HUES48 (cell line): ENCODE results near the gene CT47C1.

ENCODE experiments used
- H3K27ac ChIP-seq: one replicate; pipeline ENCODE4 v1.7.0; 2013; ENCODE audit warnings: low read depth, low read length, inconsistent platforms
- H3K27me3 ChIP-seq: 2 replicates; pipeline ENCODE4 v1.6.1; 2013; ENCODE audit warnings: mild to moderate bottlenecking, low read length; ENCODE audit not compliant: control insufficient read depth, insufficient read depth
- H3K36me3 ChIP-seq: 2 replicates; pipeline ENCODE4 v1.6.1; 2013; ENCODE audit warnings: low read length; ENCODE audit not compliant: control insufficient read depth, insufficient read depth
- H3K4me1 ChIP-seq: 2 replicates; pipeline ENCODE4 v1.6.1; 2013; ENCODE audit warnings: mild to moderate bottlenecking, low read length; ENCODE audit not compliant: control insufficient read depth, insufficient read depth
- H3K4me3 ChIP-seq: 2 replicates; pipeline ENCODE4 v1.5.1; 2013; ENCODE audit warnings: mild to moderate bottlenecking, low read depth, low read length
- H3K9ac ChIP-seq: 2 replicates; pipeline ENCODE4 v1.6.1; 2013; ENCODE audit warnings: mild to moderate bottlenecking, low read depth, low read length, moderate library complexity
- H3K9me3 ChIP-seq: 2 replicates; pipeline ENCODE4 v1.6.1; 2013; ENCODE audit warnings: low read length; ENCODE audit not compliant: control insufficient read depth, insufficient read depth

The CT47C1 gene

GRCh38 chrX:119075270-119076025, 2.7 kb downstream of the CT47C1 start:
- H3K4me3 ChIP-seq, result no peak overlapping the region
- H3K9ac ChIP-seq, result no peak overlapping the region
- H3K27me3 ChIP-seq, result peaks cover 10% of the 10 kb centered on the region

GRCh38 chrX:119082278-119082677, 9.5 kb downstream of the CT47C1 start:
- Histone ChIP-seq H3K27me3 (peaks cover 6% of the 10 kb centered on the region), H3K27ac (no peak overlapping the region), H3K9me3 (no peaks in the 10 kb centered on the region), H3K4me3 (no peak overlapping the region), H3K36me3 (no peaks in the 10 kb centered on the region), H3K4me1 (no peaks in the 10 kb centered on the region), H3K9ac (no peak overlapping the region)

More at GRCh38 chrX:119075270-119076025, 2.7 kb downstream of the CT47C1 start:
- Histone ChIP-seq H3K9me3 (no peaks in the 10 kb centered on the region; the same call in 1 of the 2 replicates), H3K36me3 (no peaks in the 10 kb centered on the region), H3K4me1 (no peaks in the 10 kb centered on the region), H3K27ac (no peak overlapping the region)

GRCh38 chrX:119084766-119085165, 12.0 kb downstream of the CT47C1 start:
- Histone ChIP-seq H3K9ac (no peak overlapping the region), H3K27me3 (peaks cover 15% of the 10 kb centered on the region), H3K4me3 (no peak overlapping the region), H3K9me3 (0 out of 2 replicates have a peak, but pooled peaks cover 3% of the 10 kb centered on the region), H3K36me3 (no peaks in the 10 kb centered on the region), H3K4me1 (no peaks in the 10 kb centered on the region), H3K27ac (no peak overlapping the region)

- peaks cover 15% of the 10 kb centered on the region; the same call in 1 of the 2 replicates for H3K27me3 ChIP-seq
- H3K9ac ChIP-seq, result no peak overlapping the region
- peaks cover 4% of the 10 kb centered on the region for H3K4me1 ChIP-seq
- H3K9me3 ChIP-seq, result 0 out of 2 replicates have a peak, but pooled peaks cover 3% of the 10 kb centered on the region
- no peak overlapping the region for H3K4me3 ChIP-seq
- no peak overlapping the region for H3K27ac ChIP-seq
- no peaks in the 10 kb centered on the region for H3K36me3 ChIP-seq
Measured at GRCh38 chrX:119087121-119087520, 14.3 kb downstream of the CT47C1 start.

GRCh38 chrX:119089619-119090018, 16.8 kb downstream of the CT47C1 start:
- Histone ChIP-seq H3K27me3 (peaks cover 15% of the 10 kb centered on the region; the same call in 1 of the 2 replicates), H3K36me3 (no peaks in the 10 kb centered on the region), H3K27ac (no peak overlapping the region), H3K9ac (no peak overlapping the region), H3K9me3 (0 out of 2 replicates have a peak, but pooled peaks cover 3% of the 10 kb centered on the region), H3K4me1 (peaks cover 4% of the 10 kb centered on the region), H3K4me3 (no peak overlapping the region)

- Histone ChIP-seq H3K27me3 (peaks cover 15% of the 10 kb centered on the region; the same call in 1 of the 2 replicates), H3K4me1 (peaks cover 4% of the 10 kb centered on the region), H3K4me3 (no peak overlapping the region), H3K9me3 (0 out of 2 replicates have a peak, but pooled peaks cover 3% of the 10 kb centered on the region), H3K9ac (no peak overlapping the region), H3K27ac (no peak overlapping the region), H3K36me3 (no peaks in the 10 kb centered on the region)
Measured at GRCh38 chrX:119090627-119091026, 17.8 kb downstream of the CT47C1 start.

GRCh38 chrX:119093991-119094735, 21.4 kb downstream of the CT47C1 start:
- H3K27me3 ChIP-seq, result peaks cover 11% of the 10 kb centered on the region; the same call in 1 of the 2 replicates
- no peak overlapping the region for H3K27ac ChIP-seq
- 0 out of 2 replicates have a peak, but pooled peaks cover under 1% of the 10 kb centered on the region for H3K9me3 ChIP-seq
- H3K4me3 ChIP-seq, result no peak overlapping the region
- no peak overlapping the region for H3K9ac ChIP-seq
- peaks cover 4% of the 10 kb centered on the region for H3K4me1 ChIP-seq
- H3K36me3 ChIP-seq, result no peaks in the 10 kb centered on the region

- H3K36me3 ChIP-seq, result no peaks in the 10 kb centered on the region
- H3K9me3 ChIP-seq, result no peaks in the 10 kb centered on the region
- no peak overlapping the region for H3K9ac ChIP-seq
- no peak overlapping the region for H3K4me3 ChIP-seq
- peaks cover 4% of the 10 kb centered on the region; the same call in 1 of the 2 replicates for H3K27me3 ChIP-seq
- peaks cover 4% of the 10 kb centered on the region for H3K4me1 ChIP-seq
- H3K27ac ChIP-seq, result no peak overlapping the region
Measured at GRCh38 chrX:119094819-119095218, 22.0 kb downstream of the CT47C1 start.

- Histone ChIP-seq H3K4me1 (peaks cover 2% of the 10 kb centered on the region), H3K9me3 (no peaks in the 10 kb centered on the region), H3K27me3 (0 out of 2 replicates have a peak, but pooled peaks cover 3% of the 10 kb centered on the region), H3K27ac (no peak overlapping the region), H3K36me3 (no peaks in the 10 kb centered on the region), H3K4me3 (no peak overlapping the region), H3K9ac (no peak overlapping the region)
Measured at GRCh38 chrX:119095936-119096335, 23.1 kb downstream of the CT47C1 start.

GRCh38 chrX:119101168-119101567, 28.4 kb downstream of the CT47C1 start:
- no peak overlapping the region for H3K9ac ChIP-seq
- no peak overlapping the region for H3K4me3 ChIP-seq
- H3K4me1 ChIP-seq, result peaks cover 4% of the 10 kb centered on the region; the same call in 1 of the 2 replicates
- H3K27me3 ChIP-seq, result no peaks in the 10 kb centered on the region
- no peak overlapping the region for H3K27ac ChIP-seq
- no peaks in the 10 kb centered on the region for H3K36me3 ChIP-seq
- H3K9me3 ChIP-seq, result no peaks in the 10 kb centered on the region

- Histone ChIP-seq H3K4me3 (no peak overlapping the region), H3K4me1 (peaks cover 4% of the 10 kb centered on the region; the same call in 1 of the 2 replicates), H3K27me3 (no peaks in the 10 kb centered on the region), H3K9me3 (no peaks in the 10 kb centered on the region), H3K9ac (no peak overlapping the region), H3K36me3 (no peaks in the 10 kb centered on the region), H3K27ac (no peak overlapping the region)
Measured at GRCh38 chrX:119105826-119106225, 33.0 kb downstream of the CT47C1 start.
